Measurements from ENCODE around the gene RRP9. TPM values are rescaled to one million over a fixed set of nuclear protein-coding genes. Genes with fewer than 3 reads are reported as not detected.

The RRP9 gene
- total RNA-seq, 1 experiment from 2014 or later: 32.3 TPM

GRCh38 chr3:51947215-51947900, 5.7 kb upstream of the RRP9 start:
- TF ChIP-seq CTCF (conservative IDR thresholded peaks at IDR 0.05; ENCODE audit: low read depth, low read length) (no peak), EZH2 (IDR thresholded peaks at IDR 0.05; ENCODE audit: borderline replicate concordance, low read depth, low read length, poor library complexity, severe bottlenecking) (no peak)
- DNase-seq (ENCODE audit: low spot score): no peak
- POLR2A ChIA-PET (ENCODE audit: low non-redundant PET): no interaction called here
- H3K4me1 ChIP-seq (ENCODE audit: insufficient read depth, low read length, poor library complexity, severe bottlenecking): peaks cover 5% of the 10 kb centered on the region
- BruUV-seq (replicated peaks): no TSS peak
- no peak overlapping the region for H3K4me3 ChIP-seq (ENCODE audit: low read depth, low read length, poor library complexity, severe bottlenecking)
- CTCF ChIA-PET: no interaction called here
- intact Hi-C loops (cut with micrococcal nuclease; ENCODE audit: unreplicated experiment): no loop called here
- no peak overlapping the region for H3K27ac ChIP-seq (ENCODE audit: low read depth, low read length, poor library complexity, severe bottlenecking)
- H3K27me3 ChIP-seq (replicated peaks; ENCODE audit: insufficient read depth, low read depth, low read length, poor library complexity): no peaks in the 10 kb centered on the region
- no peaks in the 10 kb centered on the region for H3K36me3 ChIP-seq (ENCODE audit: insufficient read depth, low read length, poor library complexity, severe bottlenecking)
- H3K9me3 ChIP-seq (ENCODE audit: low read depth, low read length, poor library complexity, severe bottlenecking): no peaks in the 10 kb centered on the region

GRCh38 chr3:51946796-51947195, 5.1 kb upstream of the RRP9 start:
- CTCF ChIA-PET: no interaction called here
- BruUV-seq (replicated peaks): no TSS peak
- POLR2A ChIA-PET (ENCODE audit: low non-redundant PET): no interaction called here

GRCh38 chr3:51945926-51946705, 4.4 kb upstream of the RRP9 start:
- no peaks in the 10 kb centered on the region for H3K27me3 ChIP-seq (replicated peaks; ENCODE audit: insufficient read depth, low read depth, low read length, poor library complexity)
- CTCF ChIA-PET: no interaction called here
- no peak for DNase-seq (ENCODE audit: low spot score)
- POLR2A ChIA-PET (ENCODE audit: low non-redundant PET): no interaction called here
- no peak for TF ChIP-seq CTCF (conservative IDR thresholded peaks at IDR 0.05; ENCODE audit: low read depth, low read length)
- no peak for TF ChIP-seq EZH2 (IDR thresholded peaks at IDR 0.05; ENCODE audit: borderline replicate concordance, low read depth, low read length, poor library complexity, severe bottlenecking)
- no TSS peak for BruUV-seq (replicated peaks)
- H3K4me1 ChIP-seq (ENCODE audit: insufficient read depth, low read length, poor library complexity, severe bottlenecking): peaks cover 6% of the 10 kb centered on the region
- intact Hi-C loops (cut with micrococcal nuclease; ENCODE audit: unreplicated experiment): no loop called here
- H3K27ac ChIP-seq (ENCODE audit: low read depth, low read length, poor library complexity, severe bottlenecking): no peak overlapping the region
- H3K4me3 ChIP-seq (ENCODE audit: low read depth, low read length, poor library complexity, severe bottlenecking): no peak overlapping the region
- H3K36me3 ChIP-seq (ENCODE audit: insufficient read depth, low read length, poor library complexity, severe bottlenecking): no peaks in the 10 kb centered on the region
- no peaks in the 10 kb centered on the region for H3K9me3 ChIP-seq (ENCODE audit: low read depth, low read length, poor library complexity, severe bottlenecking)

More at GRCh38 chr3:51946796-51947195, 5.1 kb upstream of the RRP9 start:
- H3K27ac ChIP-seq (ENCODE audit: low read depth, low read length, poor library complexity, severe bottlenecking): no peak overlapping the region
- DNase-seq (ENCODE audit: low spot score): no peak
- intact Hi-C loops (cut with micrococcal nuclease; ENCODE audit: unreplicated experiment): no loop called here
- peaks cover 6% of the 10 kb centered on the region for H3K4me1 ChIP-seq (ENCODE audit: insufficient read depth, low read length, poor library complexity, severe bottlenecking)
- H3K4me3 ChIP-seq (ENCODE audit: low read depth, low read length, poor library complexity, severe bottlenecking): no peak overlapping the region
- no peaks in the 10 kb centered on the region for H3K27me3 ChIP-seq (replicated peaks; ENCODE audit: insufficient read depth, low read depth, low read length, poor library complexity)
- H3K9me3 ChIP-seq (ENCODE audit: low read depth, low read length, poor library complexity, severe bottlenecking): no peaks in the 10 kb centered on the region
- TF ChIP-seq EZH2 (IDR thresholded peaks at IDR 0.05; ENCODE audit: borderline replicate concordance, low read depth, low read length, poor library complexity, severe bottlenecking): no peak
- no peak for TF ChIP-seq CTCF (conservative IDR thresholded peaks at IDR 0.05; ENCODE audit: low read depth, low read length)
- no peaks in the 10 kb centered on the region for H3K36me3 ChIP-seq (ENCODE audit: insufficient read depth, low read length, poor library complexity, severe bottlenecking)
